A549 (cell line): Measurements from ENCODE around the gene GRIK4.

Experiments
- NPAS2 ChIP-seq: fragments of 250-450 bp; sonication (Bioruptor Pico); IDR thresholded peaks from 2 replicates; pipeline ENCODE4 v1.8.0; 2022; ENCODE audit warnings: mild to moderate bottlenecking, moderate library complexity, borderline replicate concordance
- NR3C1 ChIP-seq: fragments of >200 bp; sonication (Bioruptor Twin); formaldehyde crosslinking; IDR thresholded peaks from 3 replicates; pipeline ENCODE4 v1.6.1; 2017
- POLR2A ChIP-seq: IDR thresholded peaks from 2 replicates; pipeline ENCODE4 v1.6.1; 2012; ENCODE audit warnings: mild to moderate bottlenecking, low read length
- RAD21 ChIP-seq, 2 experiments: fragments of >200 bp in 1 of 2; sonication (Bioruptor Twin) in 1 of 2; formaldehyde crosslinking in 1 of 2; IDR thresholded peaks in 1 of 2; conservative IDR thresholded peaks in 1 of 2; 2 replicates in 1 of 2; 3 replicates in 1 of 2; pipeline ENCODE4 v1.6.1; 2012 to 2018; ENCODE audit warnings: inconsistent platforms in 1 of 2
- ZNF302 ChIP-seq: fragments of 250-450 bp; sonication (Bioruptor Pico); IDR thresholded peaks from 2 replicates; pipeline ENCODE4 v1.9.0; 2021; ENCODE audit warnings: inconsistent platforms, mild to moderate bottlenecking, moderate library complexity
- TF ChIP-seq, protein P1 (sequence below): fragments of >200 bp; sonication (Bioruptor Twin); formaldehyde crosslinking; IDR thresholded peaks from 3 replicates; pipeline ENCODE4 v1.5.1; 2016
- TF ChIP-seq, protein P2 (sequence below): fragments of 450-650 bp; IDR thresholded peaks from 2 replicates; pipeline ENCODE4 v1.6.1; 2014; ENCODE audit warnings: antibody characterized with exemption

DNA sequence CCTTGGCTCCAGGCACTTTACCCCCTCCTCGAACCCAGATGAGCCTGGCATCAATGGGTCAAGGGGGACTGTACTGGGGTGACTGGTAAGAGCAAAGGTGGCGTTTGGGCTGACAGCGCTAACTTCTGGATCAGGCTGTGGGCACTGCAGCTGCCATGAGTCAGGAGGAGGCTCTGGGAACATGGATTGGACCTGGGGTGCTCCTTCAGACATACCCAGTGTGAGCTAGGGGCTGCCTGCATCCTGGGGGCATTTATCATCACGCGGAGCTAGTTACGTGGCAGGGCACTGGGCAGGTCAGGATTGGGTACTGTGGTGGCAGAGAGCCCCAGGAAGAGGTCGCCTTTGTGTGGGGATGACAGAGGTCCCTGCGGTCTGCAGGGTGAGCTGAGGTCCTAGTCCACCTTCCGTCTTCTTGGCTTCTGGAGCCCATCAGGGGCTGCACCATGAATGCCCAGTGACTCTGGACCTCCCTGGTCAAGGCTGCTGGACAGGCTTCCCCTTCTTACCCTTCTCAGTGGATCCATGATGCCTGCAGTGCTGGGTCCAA is 13.1 kb downstream of the GRIK4 start:
- TF ChIP-seq NR3C1, result no peak
- no peak for TF ChIP-seq POLR2A
- TF ChIP-seq, protein P1, sequence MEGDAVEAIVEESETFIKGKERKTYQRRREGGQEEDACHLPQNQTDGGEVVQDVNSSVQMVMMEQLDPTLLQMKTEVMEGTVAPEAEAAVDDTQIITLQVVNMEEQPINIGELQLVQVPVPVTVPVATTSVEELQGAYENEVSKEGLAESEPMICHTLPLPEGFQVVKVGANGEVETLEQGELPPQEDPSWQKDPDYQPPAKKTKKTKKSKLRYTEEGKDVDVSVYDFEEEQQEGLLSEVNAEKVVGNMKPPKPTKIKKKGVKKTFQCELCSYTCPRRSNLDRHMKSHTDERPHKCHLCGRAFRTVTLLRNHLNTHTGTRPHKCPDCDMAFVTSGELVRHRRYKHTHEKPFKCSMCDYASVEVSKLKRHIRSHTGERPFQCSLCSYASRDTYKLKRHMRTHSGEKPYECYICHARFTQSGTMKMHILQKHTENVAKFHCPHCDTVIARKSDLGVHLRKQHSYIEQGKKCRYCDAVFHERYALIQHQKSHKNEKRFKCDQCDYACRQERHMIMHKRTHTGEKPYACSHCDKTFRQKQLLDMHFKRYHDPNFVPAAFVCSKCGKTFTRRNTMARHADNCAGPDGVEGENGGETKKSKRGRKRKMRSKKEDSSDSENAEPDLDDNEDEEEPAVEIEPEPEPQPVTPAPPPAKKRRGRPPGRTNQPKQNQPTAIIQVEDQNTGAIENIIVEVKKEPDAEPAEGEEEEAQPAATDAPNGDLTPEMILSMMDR, result no peak
- TF ChIP-seq, protein P2, sequence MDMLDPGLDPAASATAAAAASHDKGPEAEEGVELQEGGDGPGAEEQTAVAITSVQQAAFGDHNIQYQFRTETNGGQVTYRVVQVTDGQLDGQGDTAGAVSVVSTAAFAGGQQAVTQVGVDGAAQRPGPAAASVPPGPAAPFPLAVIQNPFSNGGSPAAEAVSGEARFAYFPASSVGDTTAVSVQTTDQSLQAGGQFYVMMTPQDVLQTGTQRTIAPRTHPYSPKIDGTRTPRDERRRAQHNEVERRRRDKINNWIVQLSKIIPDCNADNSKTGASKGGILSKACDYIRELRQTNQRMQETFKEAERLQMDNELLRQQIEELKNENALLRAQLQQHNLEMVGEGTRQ, result no peak
- no peak for TF ChIP-seq ZNF302 (CRISPR knock-in tag)
- TF ChIP-seq NPAS2 (CRISPR knock-in tag), result no peak
- TF ChIP-seq RAD21 (conservative IDR thresholded peaks at IDR 0.05 in 1 of 2, IDR thresholded peaks at IDR 0.05 in 1 of 2), result no peak
